LNCaP clone FGC (cell line): ENCODE results near the gene CNTN4.

Experiments used
- DNase-seq: peaks from one replicate; pipeline ENCODE4 v3.0.0-alpha.2; 2011; ENCODE audit warnings: low read depth
- H3K4me3 ChIP-seq: 2 replicates; pipeline ENCODE4 v1.5.1; 2011; ENCODE audit warnings: mild to moderate bottlenecking, low read depth, low read length, control low read depth
- TF ChIP-seq, protein P1 (sequence below): IDR thresholded peaks from 2 replicates; pipeline ENCODE4 v1.5.1; 2012; ENCODE audit warnings: mild to moderate bottlenecking; ENCODE audit not compliant: control insufficient read depth, insufficient read depth; ENCODE audit errors: extremely low read depth

Gene CNTN4

DNA sequence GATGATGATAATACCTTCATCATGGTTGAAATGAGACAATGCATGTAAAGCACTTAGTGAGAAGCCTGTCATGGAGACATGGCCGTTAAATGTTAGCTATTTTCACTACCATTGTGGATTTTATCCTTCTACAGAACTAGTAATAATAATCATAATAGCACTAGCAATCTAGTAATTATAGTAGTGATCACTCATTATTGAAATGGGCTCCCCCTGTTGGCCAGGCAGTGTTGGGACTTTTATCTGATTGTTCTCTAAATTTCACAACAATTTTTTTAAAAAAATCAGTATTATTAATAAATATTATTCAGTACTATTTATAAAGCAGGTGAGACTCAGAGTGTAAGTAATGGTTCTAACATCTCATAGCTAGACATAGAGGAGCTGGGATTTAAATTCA is 615.3 kb downstream of the CNTN4 start:
- no peak overlapping the region for H3K4me3 ChIP-seq
- TF ChIP-seq, protein P1, sequence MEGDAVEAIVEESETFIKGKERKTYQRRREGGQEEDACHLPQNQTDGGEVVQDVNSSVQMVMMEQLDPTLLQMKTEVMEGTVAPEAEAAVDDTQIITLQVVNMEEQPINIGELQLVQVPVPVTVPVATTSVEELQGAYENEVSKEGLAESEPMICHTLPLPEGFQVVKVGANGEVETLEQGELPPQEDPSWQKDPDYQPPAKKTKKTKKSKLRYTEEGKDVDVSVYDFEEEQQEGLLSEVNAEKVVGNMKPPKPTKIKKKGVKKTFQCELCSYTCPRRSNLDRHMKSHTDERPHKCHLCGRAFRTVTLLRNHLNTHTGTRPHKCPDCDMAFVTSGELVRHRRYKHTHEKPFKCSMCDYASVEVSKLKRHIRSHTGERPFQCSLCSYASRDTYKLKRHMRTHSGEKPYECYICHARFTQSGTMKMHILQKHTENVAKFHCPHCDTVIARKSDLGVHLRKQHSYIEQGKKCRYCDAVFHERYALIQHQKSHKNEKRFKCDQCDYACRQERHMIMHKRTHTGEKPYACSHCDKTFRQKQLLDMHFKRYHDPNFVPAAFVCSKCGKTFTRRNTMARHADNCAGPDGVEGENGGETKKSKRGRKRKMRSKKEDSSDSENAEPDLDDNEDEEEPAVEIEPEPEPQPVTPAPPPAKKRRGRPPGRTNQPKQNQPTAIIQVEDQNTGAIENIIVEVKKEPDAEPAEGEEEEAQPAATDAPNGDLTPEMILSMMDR, result peak; percentile 46
- no peak for DNase-seq

DNA sequence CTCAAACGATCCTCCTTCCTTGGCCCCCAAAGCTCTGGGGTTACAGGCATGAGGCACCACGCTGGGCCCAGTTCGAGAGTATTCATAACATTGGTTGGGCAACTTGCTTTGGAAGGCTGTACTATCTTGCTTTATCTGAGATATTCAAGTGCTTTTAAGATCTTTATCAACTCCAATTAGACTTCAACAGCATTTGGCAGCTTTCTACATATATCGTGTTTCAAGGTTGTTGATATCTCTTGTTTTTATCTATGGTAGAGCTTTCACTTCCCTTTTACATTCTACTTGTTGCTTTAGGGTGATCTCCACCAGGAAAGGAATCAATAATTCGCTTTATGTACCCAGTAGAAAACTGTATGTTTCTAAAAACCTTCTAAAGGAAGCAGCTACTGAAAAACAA is 616.2 kb downstream of the CNTN4 start:
- peak; percentile 11 for DNase-seq
- no peak overlapping the region for H3K4me3 ChIP-seq
- TF ChIP-seq, protein P1, result no peak

DNA sequence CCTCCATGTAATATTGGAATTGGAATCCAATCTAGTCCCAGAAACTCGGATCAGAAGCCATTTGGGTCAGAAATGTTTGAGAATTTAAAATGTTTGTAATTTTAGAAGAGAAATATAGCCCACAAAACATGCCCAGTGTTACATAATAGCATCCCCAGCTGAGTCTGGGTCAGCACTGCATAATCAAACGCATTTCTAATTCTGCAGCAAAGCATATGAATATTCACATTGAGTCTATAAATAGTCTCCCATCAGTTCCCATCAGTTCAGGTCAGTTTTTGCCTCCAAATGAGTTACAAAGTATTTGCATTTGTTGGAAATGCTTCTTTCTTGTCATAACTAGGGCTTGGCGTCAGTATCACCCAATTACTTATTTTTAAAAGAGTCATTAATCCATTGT is 628.4 kb downstream of the CNTN4 start:
- no peak overlapping the region for H3K4me3 ChIP-seq
- no peak for DNase-seq
- TF ChIP-seq, protein P1, result no peak

DNA sequence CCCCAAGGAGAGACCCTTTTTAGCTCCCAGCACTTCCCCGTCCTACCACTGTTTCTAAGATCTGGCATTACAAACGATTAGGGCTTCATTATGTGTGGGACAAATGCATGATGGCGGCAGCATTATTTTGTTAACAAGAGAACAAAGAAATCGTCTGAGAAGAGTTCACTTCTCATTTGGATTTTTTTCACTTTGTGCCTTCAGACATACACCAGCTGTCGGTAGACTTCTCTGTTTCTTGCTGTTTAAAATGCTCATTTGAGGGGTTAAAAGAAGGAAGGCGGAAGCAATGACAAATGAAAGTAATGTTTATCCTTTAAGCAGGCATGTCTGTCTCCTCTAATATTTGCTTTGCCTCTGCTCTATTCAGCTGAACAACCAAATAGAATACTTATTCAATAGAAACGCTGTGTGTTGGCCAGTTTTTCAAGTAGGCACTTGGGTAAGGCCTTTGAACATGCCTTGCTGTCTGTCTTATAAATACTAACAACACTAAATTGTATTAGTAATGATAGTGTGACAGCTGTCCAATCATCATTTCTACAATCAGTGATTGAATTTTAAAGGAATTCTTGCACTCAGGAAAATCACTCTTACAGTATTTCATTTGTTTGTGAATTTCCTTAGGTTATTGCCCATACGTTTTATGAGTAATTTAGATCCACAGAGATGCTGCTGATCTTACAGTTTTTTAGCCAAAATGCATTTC is 629.1 kb downstream of the CNTN4 start:
- no peak for DNase-seq
- TF ChIP-seq, protein P1, result no peak
- no peak overlapping the region for H3K4me3 ChIP-seq

DNA sequence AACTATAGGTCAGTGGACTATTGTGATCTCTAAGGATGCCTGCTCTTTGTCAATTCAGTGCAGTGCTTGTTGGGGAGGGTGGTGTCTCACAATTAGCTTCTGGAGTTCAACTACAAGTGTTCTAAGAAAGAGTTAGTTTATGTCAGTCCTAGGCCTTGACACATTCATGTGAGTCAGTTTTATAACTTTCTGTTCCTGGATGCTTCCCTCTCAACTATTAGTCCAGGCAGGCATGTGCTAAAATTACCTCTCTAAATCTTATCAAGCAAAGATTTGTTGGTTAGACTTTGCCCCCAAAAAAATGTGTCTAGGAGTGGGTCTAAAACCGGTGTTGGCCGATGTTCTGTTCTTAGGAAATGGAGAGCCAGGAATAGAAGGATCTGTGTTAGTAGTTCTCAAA is 633.2 kb downstream of the CNTN4 start:
- TF ChIP-seq, protein P1, result no peak
- no peak for DNase-seq
- no peak overlapping the region for H3K4me3 ChIP-seq

DNA sequence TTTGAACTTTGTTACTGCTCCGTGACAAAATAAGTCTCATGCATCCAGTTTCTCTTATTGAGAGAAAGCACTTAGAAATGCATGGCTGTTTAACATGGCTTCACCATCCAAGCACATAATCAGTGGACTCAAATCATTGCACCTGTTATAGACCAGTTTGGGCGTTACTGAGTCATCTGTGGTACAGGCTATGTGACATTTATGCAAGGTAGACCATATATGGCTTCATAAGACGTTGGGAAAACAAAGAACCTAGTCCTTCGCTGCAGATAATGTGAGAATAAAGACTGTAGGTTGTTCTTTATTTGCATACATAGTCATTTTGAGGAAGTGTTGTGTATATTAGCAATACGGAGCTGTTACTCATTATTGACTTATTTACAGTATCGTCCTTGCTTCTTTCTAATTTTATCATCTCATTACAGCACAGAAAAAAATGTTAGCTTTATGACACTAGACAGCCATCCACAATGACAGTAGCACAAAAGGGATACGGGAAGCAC is 636.8 kb downstream of the CNTN4 start:
- no peak overlapping the region for H3K4me3 ChIP-seq
- TF ChIP-seq, protein P1, result no peak
- no peak for DNase-seq

DNA sequence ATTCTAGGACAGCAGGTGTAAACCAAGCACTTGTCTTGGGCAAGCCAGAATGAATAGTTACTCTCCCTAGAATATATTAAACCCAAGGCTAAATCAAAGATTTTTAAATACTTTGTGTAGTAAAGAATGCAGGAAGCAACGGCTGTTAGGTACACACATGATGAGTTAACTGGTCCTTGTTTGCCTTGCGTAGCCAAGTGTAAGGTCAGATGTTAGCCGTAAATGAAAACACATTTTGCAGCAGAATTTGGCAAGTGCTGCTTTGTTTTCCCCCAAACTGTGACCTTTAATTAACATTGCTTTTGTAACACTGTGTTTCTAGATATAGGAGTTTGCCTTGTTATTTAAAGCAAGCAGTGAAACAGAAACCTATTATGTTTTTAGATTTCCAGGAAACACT is 642.9 kb downstream of the CNTN4 start:
- no peak for DNase-seq
- H3K4me3 ChIP-seq, result no peak overlapping the region
- TF ChIP-seq, protein P1, result no peak
